Kidney (tissue), 14 donors: Measurements from ENCODE around the gene SH3RF3. TPM values are rescaled to one million over a fixed set of nuclear protein-coding genes. Genes with fewer than 3 reads are reported as not detected.

ENCODE experiments used
- DNase-seq, 5 donors: peaks; one replicate each; pipeline ENCODE4 v3.0.0-alpha.2; 2013 to 2020
- FAIRE-seq: peaks from 2 replicates; lab custom pipeline; 2012; peaks lifted over from hg19 to GRCh38; lab: Jason Lieb, UNC
- H3K27ac ChIP-seq, 2 donors: one replicate each; pipeline ENCODE4 v1.7.0; 2013; ENCODE audit warnings: low read depth in 2 of 2, low read length in 2 of 2, inconsistent platforms in 1 of 2
- H3K27me3 ChIP-seq: one replicate; pipeline ENCODE4 v1.7.1; 2013; ENCODE audit warnings: low read length, inconsistent platforms; ENCODE audit not compliant: control insufficient read depth, insufficient read depth
- H3K36me3 ChIP-seq, 3 donors: one replicate each; pipeline versions ENCODE4 v1.7.0 to v1.7.1; 2013; ENCODE audit warnings: low read length in 3 of 3, control low read depth in 1 of 3, inconsistent platforms in 1 of 3; ENCODE audit not compliant: insufficient read depth in 3 of 3, control insufficient read depth in 2 of 3
- H3K4me1 ChIP-seq, 3 donors: one replicate each; pipeline versions ENCODE4 v1.7.0 to v1.7.1; 2013; ENCODE audit warnings: low read length in 3 of 3, inconsistent platforms in 1 of 3, low read depth in 1 of 3; ENCODE audit not compliant: control insufficient read depth in 2 of 3, insufficient read depth in 2 of 3
- H3K4me3 ChIP-seq, 3 donors: one replicate each; pipeline versions ENCODE4 v1.7.0 to v1.8.1; 2013; ENCODE audit warnings: low read length in 3 of 3, control low read depth in 1 of 3, inconsistent platforms in 1 of 3
- H3K9ac ChIP-seq, 3 donors: one replicate each; pipeline versions ENCODE4 v1.7.0 to v1.7.1; 2013; ENCODE audit warnings: low read length in 3 of 3, control low read depth in 1 of 3, inconsistent platforms in 1 of 3
- H3K9me3 ChIP-seq, 3 donors: one replicate each; pipeline versions ENCODE4 v1.7.0 to v1.7.1; 2013; ENCODE audit warnings: low read length in 3 of 3, control low read depth in 1 of 3, inconsistent platforms in 1 of 3; ENCODE audit not compliant: control insufficient read depth in 2 of 3, insufficient read depth in 1 of 3
- intact Hi-C: fragments of 100-400 bp; cut with DNase I; formaldehyde crosslinking; loops from one replicate; pipeline ENCODE4 v1.11.1; 2022
- polyA plus RNA-seq: library from polyadenylated mRNA; stranded (reverse); fragments of 350-450 nt; fragmentation: Illumina TruSeq; extraction: RNeasy Lipid Tissue Mini Kit (QIAGEN cat#74804); gene quantifications from one replicate; pipeline ENCODE4 v1.2.3, GENCODE V29; 2014; ENCODE audit warnings: low read depth, low replicate concordance; ENCODE audit not compliant: insufficient read depth
- total RNA-seq: library from RNA; stranded (reverse); fragmentation: NEBNext Ultra II Directional; extraction: Animal tissue kit (Norgen Biotek cat#: 25700); gene quantifications from one replicate; pipeline ENCODE4 v1.2.1, GENCODE V29; 2021
- TF ChIP-seq, protein P1 (sequence below): IDR thresholded peaks from 3 replicates; pipeline ENCODE4 v1.5.1; 2012; ENCODE audit warnings: mild to moderate bottlenecking, moderate library complexity, borderline replicate concordance; ENCODE audit not compliant: insufficient read depth; ENCODE audit errors: extremely low read depth
- donor health status: control.
- donor health status: control.
- donor health status: control.
- donor health status: control.
- donor health status: control.
- donor health status: DM: yes; HTN: yes; CAD: no.
- donor health status: Normal renal cell carcinoma (clear cell type).

Gene SH3RF3
- total and polyA plus RNA-seq, 2 donors from 2014 or later: 1.7 to 10.7 TPM

DNA sequence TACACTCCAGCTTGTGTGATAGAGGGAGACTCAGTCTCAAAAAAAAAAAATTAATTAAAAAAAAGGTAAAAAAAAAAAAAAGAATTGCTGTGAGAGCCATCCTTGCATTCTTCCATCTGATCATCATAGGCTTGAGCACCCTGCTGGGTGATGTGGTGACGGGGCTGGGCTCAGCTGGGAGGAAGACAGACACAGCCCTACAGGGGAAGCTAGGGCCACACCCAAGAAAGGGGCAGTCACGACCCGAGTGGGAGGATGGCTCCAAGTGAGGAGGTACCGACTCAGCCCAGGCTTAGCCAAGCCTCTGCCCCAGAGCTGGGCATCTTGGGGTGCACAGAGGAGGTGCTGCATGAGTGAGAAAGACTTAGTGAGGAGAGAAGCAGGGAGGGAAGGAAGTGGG, 165.5 kb downstream of the SH3RF3 start:
- peak in 1 of 5 donors; percentile 43 for DNase-seq
- H3K27ac ChIP-seq: no peak overlapping the region
- no peaks in the 10 kb centered on the region for H3K27me3 ChIP-seq
- no peak overlapping the region for H3K4me3 ChIP-seq
- H3K4me1 ChIP-seq: peaks cover 0 to 2% (median 0%) of the 10 kb centered on the region in 3 donors
- peaks cover 0 to 4% (median 0%) of the 10 kb centered on the region in 3 donors for H3K9me3 ChIP-seq
- TF ChIP-seq, protein P1, sequence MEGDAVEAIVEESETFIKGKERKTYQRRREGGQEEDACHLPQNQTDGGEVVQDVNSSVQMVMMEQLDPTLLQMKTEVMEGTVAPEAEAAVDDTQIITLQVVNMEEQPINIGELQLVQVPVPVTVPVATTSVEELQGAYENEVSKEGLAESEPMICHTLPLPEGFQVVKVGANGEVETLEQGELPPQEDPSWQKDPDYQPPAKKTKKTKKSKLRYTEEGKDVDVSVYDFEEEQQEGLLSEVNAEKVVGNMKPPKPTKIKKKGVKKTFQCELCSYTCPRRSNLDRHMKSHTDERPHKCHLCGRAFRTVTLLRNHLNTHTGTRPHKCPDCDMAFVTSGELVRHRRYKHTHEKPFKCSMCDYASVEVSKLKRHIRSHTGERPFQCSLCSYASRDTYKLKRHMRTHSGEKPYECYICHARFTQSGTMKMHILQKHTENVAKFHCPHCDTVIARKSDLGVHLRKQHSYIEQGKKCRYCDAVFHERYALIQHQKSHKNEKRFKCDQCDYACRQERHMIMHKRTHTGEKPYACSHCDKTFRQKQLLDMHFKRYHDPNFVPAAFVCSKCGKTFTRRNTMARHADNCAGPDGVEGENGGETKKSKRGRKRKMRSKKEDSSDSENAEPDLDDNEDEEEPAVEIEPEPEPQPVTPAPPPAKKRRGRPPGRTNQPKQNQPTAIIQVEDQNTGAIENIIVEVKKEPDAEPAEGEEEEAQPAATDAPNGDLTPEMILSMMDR: no peak
- no peak for FAIRE-seq
- H3K36me3 ChIP-seq: no peaks in the 10 kb centered on the region
- intact Hi-C loops: no loop called here
- no peak overlapping the region for H3K9ac ChIP-seq

DNA sequence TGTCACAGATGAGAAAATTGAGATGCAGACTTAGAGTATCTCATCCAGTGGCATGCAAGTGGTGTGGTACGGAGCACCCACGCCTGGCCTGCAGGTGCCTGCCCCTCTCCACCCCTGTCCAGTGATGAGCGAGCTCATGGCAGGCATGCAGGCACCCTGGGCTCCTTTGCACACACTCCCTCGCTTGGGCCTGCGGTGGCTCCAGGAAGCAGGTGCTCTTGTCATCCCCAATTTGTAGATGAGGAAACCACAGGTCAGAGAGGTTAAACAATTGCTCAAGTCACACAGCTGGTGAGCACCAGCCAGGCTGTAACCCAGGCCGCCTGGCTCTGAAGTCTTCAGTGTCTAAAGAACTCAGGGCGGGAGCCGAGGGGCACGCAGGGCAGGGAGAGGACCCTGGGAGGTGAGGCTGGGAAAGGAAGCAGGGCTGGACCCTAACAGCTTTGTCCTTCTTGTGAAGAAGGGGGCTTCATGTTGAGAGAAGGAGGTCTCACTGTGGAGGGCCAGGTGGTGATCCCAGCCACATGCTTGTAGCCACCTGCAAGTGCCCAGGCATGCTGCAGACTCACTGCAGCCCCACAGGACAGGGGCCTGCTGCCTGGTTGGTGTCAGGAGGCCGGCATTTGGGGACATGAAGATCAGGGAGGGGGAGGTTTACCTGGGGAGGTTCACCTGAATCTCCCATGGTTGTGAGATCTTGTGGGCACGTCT, 166.2 kb downstream of the SH3RF3 start:
- Histone ChIP-seq H3K4me1 (no peaks in the 10 kb centered on the region), H3K27ac (no peak overlapping the region), H3K36me3 (no peaks in the 10 kb centered on the region), H3K27me3 (no peaks in the 10 kb centered on the region), H3K4me3 (no peak overlapping the region), H3K9ac (no peak overlapping the region), H3K9me3 (peaks cover 0 to 4% (median 0%) of the 10 kb centered on the region in 3 donors)
- DNase-seq: peak in 1 of 5 donors; percentile 51
- TF ChIP-seq, protein P1: no peak
- intact Hi-C loops: no loop called here
- FAIRE-seq: no peak

DNA sequence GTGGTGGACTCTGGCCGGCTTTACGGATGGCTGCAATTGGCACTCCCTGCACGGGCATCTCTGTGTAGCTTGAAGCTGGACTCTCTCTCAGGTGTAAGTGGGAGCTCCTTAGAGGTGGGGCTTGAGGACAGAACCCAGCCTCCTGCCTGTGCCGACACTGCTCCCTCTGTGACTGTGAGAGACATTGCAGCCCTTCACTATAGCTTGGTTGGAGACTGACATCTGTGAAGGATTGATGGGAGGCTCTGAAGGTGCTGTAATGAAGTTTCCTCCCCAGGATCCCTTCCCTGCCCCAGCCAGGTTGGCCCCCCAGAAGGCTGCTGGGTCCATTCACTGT, 166.7 kb downstream of the SH3RF3 start:
- no peak overlapping the region for H3K27ac ChIP-seq
- intact Hi-C loops: no loop called here
- H3K36me3 ChIP-seq: no peaks in the 10 kb centered on the region
- peaks cover 0 to 2% (median 0%) of the 10 kb centered on the region in 3 donors for H3K4me1 ChIP-seq
- H3K27me3 ChIP-seq: no peaks in the 10 kb centered on the region
- peaks cover 0 to 4% (median 0%) of the 10 kb centered on the region in 3 donors for H3K9me3 ChIP-seq
- H3K4me3 ChIP-seq: no peak overlapping the region
- TF ChIP-seq, protein P1: no peak
- DNase-seq (no peak), FAIRE-seq (no peak)
- H3K9ac ChIP-seq: no peak overlapping the region
